KMS-11 (cell line): ENCODE results near the gene F13A1.

ENCODE experiments used
- H2AFZ ChIP-seq: fragments of 200-600 bp; sonication (generic); 2 replicates; pipeline ENCODE4 v1.6.1; 2016; ENCODE audit warnings: antibody characterized with exemption, mixed run types, low read depth
- H3K27ac ChIP-seq: fragments of 200-600 bp; sonication (generic); 2 replicates; pipeline ENCODE4 v1.6.1; 2016; ENCODE audit warnings: mild to moderate bottlenecking, mixed run types
- H3K27me3 ChIP-seq: fragments of 200-600 bp; sonication (generic); 2 replicates; pipeline ENCODE4 v1.6.1; 2017; ENCODE audit warnings: mild to moderate bottlenecking, low read depth, mixed run types, moderate library complexity; ENCODE audit not compliant: insufficient read depth
- H3K36me3 ChIP-seq: fragments of 200-600 bp; sonication (generic); 2 replicates; pipeline ENCODE4 v1.6.1; 2017; ENCODE audit warnings: mild to moderate bottlenecking, mixed run types; ENCODE audit not compliant: insufficient read depth
- H3K4me1 ChIP-seq: fragments of 200-600 bp; sonication (generic); 2 replicates; pipeline ENCODE4 v1.6.1; 2016; ENCODE audit warnings: mild to moderate bottlenecking, low read depth, mixed run types; ENCODE audit not compliant: poor library complexity, severe bottlenecking
- H3K4me2 ChIP-seq: fragments of 200-600 bp; sonication (generic); 2 replicates; pipeline ENCODE4 v1.7.0; 2016; ENCODE audit warnings: mild to moderate bottlenecking, mixed run types
- H3K4me3 ChIP-seq: fragments of 200-600 bp; sonication (generic); IDR thresholded peaks from 2 replicates; pipeline ENCODE4 v1.6.1; 2017; ENCODE audit warnings: low read depth, low read length, mixed read lengths; ENCODE audit not compliant: insufficient read depth
- H3K79me2 ChIP-seq: fragments of 200-600 bp; sonication (generic); 2 replicates; pipeline ENCODE4 v1.6.1; 2016; ENCODE audit warnings: low read depth, mixed run types; ENCODE audit not compliant: insufficient read depth
- H3K9ac ChIP-seq: fragments of 200-600 bp; sonication (generic); 2 replicates; pipeline ENCODE4 v1.6.1; 2016; ENCODE audit warnings: mild to moderate bottlenecking, mixed run types
- H4K20me1 ChIP-seq: fragments of 200-600 bp; sonication (generic); 2 replicates; pipeline ENCODE4 v1.6.1; 2016; ENCODE audit warnings: mild to moderate bottlenecking, mixed run types; ENCODE audit not compliant: insufficient read depth
- CTCF ChIP-seq: fragments of 200-600 bp; sonication (generic); conservative IDR thresholded peaks from 2 replicates; pipeline ENCODE4 v1.6.1; 2017; ENCODE audit warnings: low read depth, mild to moderate bottlenecking, antibody characterized with exemption, low read length, moderate library complexity, mixed read lengths

Gene F13A1

GRCh38 chr6:6166064-6166463, 154.4 kb downstream of the F13A1 start:
- H3K4me2 ChIP-seq: no peak overlapping the region
- no peaks in the 10 kb centered on the region for H3K36me3 ChIP-seq
- no peak for TF ChIP-seq CTCF
- H3K4me1 ChIP-seq: no peaks in the 10 kb centered on the region
- no peak overlapping the region for H3K9ac ChIP-seq
- H3K27ac ChIP-seq: no peak overlapping the region
- H2AFZ ChIP-seq: no peak overlapping the region
- H4K20me1 ChIP-seq: no peaks in the 10 kb centered on the region
- H3K4me3 ChIP-seq: no peak overlapping the region
- no peaks in the 10 kb centered on the region for H3K79me2 ChIP-seq
- H3K27me3 ChIP-seq: no peaks in the 10 kb centered on the region

GRCh38 chr6:6164367-6164766, 156.1 kb downstream of the F13A1 start:
- Histone ChIP-seq H3K4me3 (no peak overlapping the region), H3K4me2 (no peak overlapping the region), H3K27me3 (no peaks in the 10 kb centered on the region), H3K79me2 (no peaks in the 10 kb centered on the region), H4K20me1 (no peaks in the 10 kb centered on the region), H3K36me3 (no peaks in the 10 kb centered on the region), H3K9ac (no peak overlapping the region), H2AFZ (no peak overlapping the region), H3K27ac (no peak overlapping the region), H3K4me1 (no peaks in the 10 kb centered on the region)
- no peak for TF ChIP-seq CTCF

GRCh38 chr6:6154335-6154734, 166.1 kb downstream of the F13A1 start:
- no peak overlapping the region for H3K27ac ChIP-seq
- no peak overlapping the region for H3K4me2 ChIP-seq
- no peak for TF ChIP-seq CTCF
- H3K27me3 ChIP-seq: no peaks in the 10 kb centered on the region
- H3K4me3 ChIP-seq: no peak overlapping the region
- H3K9ac ChIP-seq: no peak overlapping the region
- no peak overlapping the region for H2AFZ ChIP-seq
- no peaks in the 10 kb centered on the region for H3K79me2 ChIP-seq
- no peaks in the 10 kb centered on the region for H3K4me1 ChIP-seq
- H3K36me3 ChIP-seq: no peaks in the 10 kb centered on the region
- H4K20me1 ChIP-seq: no peaks in the 10 kb centered on the region

GRCh38 chr6:6152060-6152459, 168.4 kb downstream of the F13A1 start:
- Histone ChIP-seq H3K27ac (no peak overlapping the region), H2AFZ (no peak overlapping the region), H3K9ac (no peak overlapping the region), H3K79me2 (no peaks in the 10 kb centered on the region), H3K27me3 (no peaks in the 10 kb centered on the region), H3K36me3 (no peaks in the 10 kb centered on the region), H3K4me1 (no peaks in the 10 kb centered on the region), H3K4me3 (no peak overlapping the region), H3K4me2 (no peak overlapping the region), H4K20me1 (no peaks in the 10 kb centered on the region)
- no peak for TF ChIP-seq CTCF
